GM21717 (cell line): ENCODE data around the gene MRPL54.
"Not testable (repeated sequence)": the region's sequence is repeated elsewhere in the genome, so short reads cannot be mapped to it uniquely, and the experiment has no call there.

ENCODE experiments used
- ATAC-seq: cut with Tn5 transposase; IDR thresholded peaks from one replicate; pipeline ENCODE4 v1.9.1; 2021; ENCODE audit warnings: mild to moderate bottlenecking, moderate library complexity; ENCODE audit not compliant: unreplicated experiment

Gene MRPL54

GRCh38 chr19:3740431-3740830, 22.1 kb upstream of the MRPL54 start:
- no peak for ATAC-seq

- ATAC-seq: no peak
Measured at GRCh38 chr19:3743486-3743885, 19.0 kb upstream of the MRPL54 start.

GRCh38 chr19:3745363-3746045, 17.0 kb upstream of the MRPL54 start:
- ATAC-seq: no peak

- ATAC-seq: no peak
Measured at GRCh38 chr19:3746371-3747056, 16.0 kb upstream of the MRPL54 start.

GRCh38 chr19:3748965-3749364, 13.5 kb upstream of the MRPL54 start:
- ATAC-seq: no peak

DNA sequence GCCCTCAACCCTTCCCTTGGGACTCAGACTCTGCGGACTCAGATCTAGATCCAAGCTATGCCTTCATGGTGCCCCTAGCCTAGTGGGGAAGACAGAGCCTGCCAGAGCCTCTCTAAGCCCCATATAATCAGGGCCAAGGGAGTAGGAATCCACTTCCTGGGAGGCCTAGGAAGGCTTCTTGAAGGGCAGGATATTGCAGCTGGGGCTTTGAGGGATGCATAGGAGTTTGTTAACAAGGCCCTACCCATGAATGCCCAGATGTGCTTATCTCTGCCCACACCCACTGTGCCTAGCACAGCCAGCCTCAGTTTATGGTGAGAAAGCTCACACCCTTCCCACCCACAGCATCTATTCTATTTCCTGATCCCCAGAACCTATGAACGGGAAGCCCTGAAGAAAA, 12.3 kb upstream of the MRPL54 start:
- ATAC-seq: no peak

GRCh38 chr19:3751236-3751635, 11.2 kb upstream of the MRPL54 start:
- no peak for ATAC-seq

- ATAC-seq: no peak
Measured at GRCh38 chr19:3752492-3752891, 10.0 kb upstream of the MRPL54 start.

GRCh38 chr19:3753631-3754410, 8.7 kb upstream of the MRPL54 start:
- ATAC-seq: no peak

DNA sequence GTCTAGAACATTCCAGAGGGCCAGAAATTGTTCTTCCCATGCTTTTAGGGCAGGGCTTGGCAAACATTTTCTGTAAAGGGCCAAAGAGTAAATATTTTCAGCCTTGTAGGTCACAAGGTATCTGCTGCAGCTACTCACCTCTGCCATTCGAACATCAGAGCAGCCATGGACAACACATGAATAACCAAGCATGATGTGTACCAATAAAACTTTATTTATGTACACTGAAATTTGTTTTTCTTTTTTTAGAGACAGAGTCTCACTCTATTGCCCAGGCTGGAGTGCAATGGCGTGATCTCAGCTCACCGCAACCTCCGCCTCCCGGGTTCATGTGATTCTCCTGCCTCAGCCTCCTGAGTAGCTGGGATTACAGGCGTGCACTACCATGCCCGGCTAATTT, 4.8 kb upstream of the MRPL54 start:
- ATAC-seq: not testable (repeated sequence)

DNA sequence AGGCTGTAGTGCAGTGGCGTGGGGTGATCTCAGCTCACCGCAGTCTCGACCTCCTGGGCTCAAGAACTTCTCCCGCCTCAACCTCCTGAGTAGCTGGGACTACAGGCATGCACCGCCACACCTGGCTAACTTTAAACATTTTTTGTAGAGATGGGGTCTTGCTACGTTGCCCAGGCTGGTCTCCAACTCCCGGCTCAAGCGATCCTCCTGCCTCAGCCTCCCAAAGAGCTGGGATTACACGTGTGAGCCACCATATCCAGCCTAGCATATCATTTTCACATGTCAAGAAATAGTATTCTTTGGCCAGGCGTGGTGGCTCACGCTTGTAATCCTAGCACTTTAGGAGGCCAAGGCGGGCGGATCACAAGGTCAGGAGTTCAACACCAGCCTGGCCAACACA, 4.2 kb upstream of the MRPL54 start:
- ATAC-seq: not testable (repeated sequence)

- ATAC-seq: no peak
Measured at GRCh38 chr19:3759482-3760254, 2.8 kb upstream of the MRPL54 start.

DNA sequence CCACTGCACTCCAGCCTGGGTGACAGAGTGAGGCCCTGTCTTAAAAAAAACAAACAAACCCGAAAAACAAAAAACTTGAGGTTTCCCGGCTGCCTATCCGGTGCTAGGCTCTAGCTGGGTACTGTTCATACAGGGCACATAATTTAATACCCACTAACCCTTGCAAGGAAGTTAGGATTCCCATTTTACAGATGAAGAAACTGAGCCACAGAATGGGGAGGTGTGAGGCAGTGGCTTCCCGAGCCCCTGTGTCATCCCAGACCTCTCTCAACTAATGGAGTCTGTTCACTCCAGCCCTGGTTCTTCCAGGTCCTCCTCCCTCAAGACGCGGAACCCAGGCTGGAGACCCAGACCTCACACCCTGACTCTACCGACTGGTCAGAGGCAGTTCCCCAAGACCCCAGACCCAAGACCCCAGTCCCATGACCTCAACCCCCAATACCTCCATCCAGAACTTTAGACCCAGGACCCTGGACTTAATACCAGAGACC, 1.6 kb upstream of the MRPL54 start:
- peak; percentile 1 for ATAC-seq

DNA sequence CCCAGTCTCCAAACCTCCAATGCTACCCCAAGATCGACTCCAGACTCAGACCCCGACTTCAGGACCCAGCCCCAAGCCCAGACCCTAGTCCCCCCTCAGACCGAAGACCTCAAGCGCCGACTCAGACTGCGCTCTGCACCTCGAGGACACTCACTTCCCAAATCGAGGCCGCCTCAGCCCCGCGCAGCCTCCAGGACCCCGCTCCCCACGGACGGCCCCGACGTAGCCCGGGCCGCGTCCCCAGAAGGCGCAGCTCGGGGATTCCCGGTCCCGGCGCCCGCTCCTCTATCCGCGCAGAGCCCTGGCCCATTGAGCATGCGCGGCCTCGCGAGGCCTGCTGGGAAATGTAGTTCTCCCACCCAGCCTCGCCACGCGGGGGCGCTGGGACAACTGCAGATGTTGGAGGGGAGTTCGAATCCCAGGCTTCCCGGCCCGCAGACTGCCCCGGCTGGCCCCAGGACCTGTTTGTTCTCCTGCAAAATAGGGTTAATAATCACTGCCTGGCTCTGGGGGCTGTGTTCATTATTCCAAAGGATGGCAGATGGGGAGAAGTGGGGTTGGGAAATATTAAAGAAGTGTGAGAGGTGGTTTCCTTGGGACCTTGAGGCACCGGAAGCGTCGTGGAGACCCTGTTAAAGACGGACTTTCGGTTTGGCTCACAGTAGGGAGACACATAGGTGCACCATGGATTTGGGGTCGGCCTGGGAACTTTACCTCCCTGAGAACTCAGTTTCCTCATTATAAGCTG, 926 bp upstream of the MRPL54 start, which contains the start of gene APBA3:
Gene APBA3, minus strand, starts transcription at position 311 of the 748 bp plus-strand sequence. CDS start 1,428 bp downstream, outside the sequence.
- peak; percentile 45 for ATAC-seq

DNA sequence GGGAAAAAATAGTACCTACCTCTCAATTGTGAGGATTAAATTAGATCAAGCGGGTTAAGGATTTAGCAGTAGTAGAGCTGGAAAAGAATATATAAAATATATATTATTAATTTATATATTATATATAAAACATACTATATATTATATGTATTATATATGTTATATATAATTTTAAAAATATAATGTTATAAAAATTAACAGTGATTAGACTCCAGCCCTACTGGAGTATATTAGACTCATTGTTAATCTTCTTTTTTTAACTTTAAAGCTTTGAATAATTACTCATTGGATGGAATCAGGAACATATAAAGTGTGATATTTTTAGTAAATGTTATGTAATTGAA, 380 bp upstream of the MRPL54 start:
- no peak for ATAC-seq

DNA sequence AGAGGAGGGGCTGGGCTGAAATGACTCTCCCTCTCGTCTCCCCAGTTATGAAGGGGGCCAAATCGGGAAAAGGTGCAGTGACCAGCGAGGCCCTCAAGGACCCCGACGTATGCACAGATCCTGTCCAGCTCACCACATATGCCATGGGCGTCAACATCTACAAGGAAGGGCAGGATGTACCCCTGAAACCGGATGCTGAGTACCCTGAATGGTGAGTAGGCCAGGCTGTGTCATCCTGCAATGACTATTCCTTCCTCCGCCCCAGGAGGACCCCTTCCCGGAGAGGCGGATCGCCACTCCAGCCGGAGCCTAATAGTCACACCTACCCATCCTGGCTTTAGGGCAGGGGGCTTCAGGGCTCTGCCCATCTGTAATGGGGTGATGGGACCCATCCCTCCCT, 2.6 kb downstream of the MRPL54 start:
- ATAC-seq: no peak

GRCh38 chr19:3765757-3766156, 3.3 kb downstream of the MRPL54 start:
- not testable (repeated sequence) for ATAC-seq

- no peak for ATAC-seq
Measured at GRCh38 chr19:3766520-3766919, 4.0 kb downstream of the MRPL54 start.

DNA sequence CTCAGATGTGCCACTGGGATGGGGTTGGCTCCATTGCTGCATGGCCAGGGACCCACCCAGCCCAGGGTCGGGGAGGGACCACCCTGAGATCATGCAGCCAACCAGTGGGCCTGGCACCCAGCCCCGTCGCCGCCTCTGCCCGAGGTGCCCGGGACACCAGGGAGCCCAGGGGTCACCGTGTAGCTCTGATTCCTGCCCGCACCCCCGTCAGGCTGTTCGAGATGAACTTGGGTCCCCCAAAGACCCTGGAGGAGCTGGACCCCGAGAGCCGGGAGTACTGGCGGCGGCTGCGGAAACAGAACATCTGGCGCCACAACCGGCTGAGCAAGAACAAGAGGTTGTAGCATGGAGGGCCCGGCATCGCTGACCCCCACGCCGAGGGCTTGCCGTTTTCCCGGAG, 4.6 kb downstream of the MRPL54 start:
- ATAC-seq: no peak
